ENCODE measurements around the gene TENM4.

GRCh38 chr11:78990261-78990660 is 450.6 kb downstream of the TENM4 start:
- TF ChIP-seq POLR2A (IDR thresholded peaks at IDR 0.05) (no peak), CTCF (IDR thresholded peaks at IDR 0.05) (no peak)
